PFSK-1 (cell line): ENCODE measurements around the gene CYTH3.

Experiments used
- POLR2AphosphoS5 ChIP-seq: IDR thresholded peaks from 2 replicates; pipeline ENCODE4 v1.6.1; 2012; ENCODE audit warnings: low read depth, mild to moderate bottlenecking, control low read depth, low read length, moderate library complexity
- REST ChIP-seq, 2 experiments: IDR thresholded peaks; 2 replicates each; pipeline versions ENCODE4 v1.6.1 to v1.8.0; 2011 to 2012; ENCODE audit warnings: low read depth in 2 of 2, low read length in 2 of 2, control low read depth in 1 of 2, inconsistent platforms in 1 of 2, mild to moderate bottlenecking in 1 of 2, moderate library complexity in 1 of 2; ENCODE audit not compliant: insufficient read depth in 1 of 2
- SIN3A ChIP-seq: IDR thresholded peaks from 2 replicates; pipeline ENCODE4 v1.6.1; 2012; ENCODE audit warnings: mild to moderate bottlenecking, low read length, moderate library complexity, borderline replicate concordance; ENCODE audit not compliant: insufficient read depth

- TF ChIP-seq REST (IDR thresholded peaks at IDR 0.05; ENCODE audit: insufficient read depth in 1 of 2, low read depth in 2 of 2, low read length in 2 of 2) (no peak), POLR2AphosphoS5 (no peak), SIN3A (no peak)
Measured at GRCh38 chr7:6235029-6235871, 37.2 kb downstream of the CYTH3 start.
